Right atrium auricular region (tissue), 2 donors: Measurements from ENCODE around the gene PTGR3. TPM values are rescaled to one million over a fixed set of nuclear protein-coding genes. Genes with fewer than 3 reads are reported as not detected.

ENCODE experiments used
- DNase-seq: peaks from one replicate; pipeline ENCODE4 v3.0.0-alpha.2; 2019; ENCODE audit warnings: low spot score
- H3K27ac ChIP-seq, 2 donors: fragments of 200-600 bp; sonication (generic); 1 replicate in 1 of 2; 2 replicates in 1 of 2; pipeline ENCODE4 v1.5.1; 2016 to 2019
- H3K27me3 ChIP-seq, 2 donors: fragments of 200-600 bp; sonication (generic); one replicate each; pipeline versions ENCODE4 v1.5.1 to v1.6.0; 2017 to 2019
- H3K36me3 ChIP-seq: fragments of 200-600 bp; sonication (generic); one replicate; pipeline ENCODE4 v1.5.1; 2016
- H3K4me1 ChIP-seq, 2 donors: fragments of 200-600 bp; sonication (generic); one replicate each; pipeline versions ENCODE4 v1.5.1 to v1.6.0; 2017 to 2019
- H3K4me3 ChIP-seq, 2 donors: fragments of 200-600 bp; sonication (generic); 1 replicate in 1 of 2; 2 replicates in 1 of 2; pipeline ENCODE4 v1.5.1; 2017 to 2019; ENCODE audit warnings: mild to moderate bottlenecking in 1 of 2, moderate library complexity in 1 of 2
- H3K9me3 ChIP-seq, 2 donors: fragments of 200-600 bp; sonication (generic); one replicate each; pipeline ENCODE4 v1.5.1; 2019
- total RNA-seq, 2 donors: library from RNA; depleted of rRNA; stranded (reverse); fragments of >200 nt; gene quantifications; one replicate each; pipeline ENCODE4 v1.1.0, GENCODE V29; 2016
- TF ChIP-seq, protein P1 (sequence below), 2 donors: fragments of 200-600 bp; sonication (generic); IDR thresholded peaks; one replicate each; pipeline ENCODE4 v1.5.1; 2019; ENCODE audit warnings: antibody characterized with exemption in 2 of 2

The PTGR3 gene
- total RNA-seq, 2 donors from 2014 or later = 16.7 to 33.9 TPM

DNA sequence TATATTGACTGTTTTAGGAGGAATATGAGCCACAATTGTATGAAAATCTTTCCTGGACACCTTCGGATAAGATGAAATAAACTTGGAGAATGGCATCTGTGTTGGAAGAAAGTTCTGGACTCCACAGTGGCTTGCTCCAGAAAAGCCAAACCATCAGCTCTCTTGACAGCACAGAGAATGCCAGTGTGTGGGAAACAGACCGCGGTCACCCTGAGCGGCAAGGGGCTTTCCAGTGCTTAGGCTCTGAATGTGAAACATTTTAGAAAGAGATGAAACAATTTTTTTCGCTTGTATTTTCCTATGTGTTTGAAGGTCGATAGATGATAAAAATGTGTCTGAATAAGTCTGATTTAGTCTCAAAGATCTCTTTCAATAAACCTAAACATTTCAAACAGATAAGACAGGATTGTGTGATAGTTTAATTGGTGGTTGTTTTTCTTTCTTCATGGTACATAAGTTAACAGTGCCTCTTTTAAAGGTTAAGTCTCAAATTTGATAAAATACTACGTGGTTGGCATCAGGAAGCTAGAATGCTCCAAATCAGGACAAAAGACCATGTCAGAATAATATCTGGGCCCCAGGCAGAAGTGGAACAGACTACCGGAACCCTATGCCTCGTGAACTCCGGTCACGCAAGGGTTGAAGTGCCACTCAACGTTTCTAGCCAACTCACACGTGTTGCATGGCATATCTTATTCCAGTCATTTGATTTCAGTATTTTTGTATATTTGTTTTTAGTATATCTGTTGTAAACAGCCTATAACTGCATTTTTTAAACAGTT is 28.9 kb downstream of the PTGR3 start:
- no peaks in the 10 kb centered on the region for H3K9me3 ChIP-seq
- no peak overlapping the region for H3K27ac ChIP-seq
- TF ChIP-seq, protein P1, sequence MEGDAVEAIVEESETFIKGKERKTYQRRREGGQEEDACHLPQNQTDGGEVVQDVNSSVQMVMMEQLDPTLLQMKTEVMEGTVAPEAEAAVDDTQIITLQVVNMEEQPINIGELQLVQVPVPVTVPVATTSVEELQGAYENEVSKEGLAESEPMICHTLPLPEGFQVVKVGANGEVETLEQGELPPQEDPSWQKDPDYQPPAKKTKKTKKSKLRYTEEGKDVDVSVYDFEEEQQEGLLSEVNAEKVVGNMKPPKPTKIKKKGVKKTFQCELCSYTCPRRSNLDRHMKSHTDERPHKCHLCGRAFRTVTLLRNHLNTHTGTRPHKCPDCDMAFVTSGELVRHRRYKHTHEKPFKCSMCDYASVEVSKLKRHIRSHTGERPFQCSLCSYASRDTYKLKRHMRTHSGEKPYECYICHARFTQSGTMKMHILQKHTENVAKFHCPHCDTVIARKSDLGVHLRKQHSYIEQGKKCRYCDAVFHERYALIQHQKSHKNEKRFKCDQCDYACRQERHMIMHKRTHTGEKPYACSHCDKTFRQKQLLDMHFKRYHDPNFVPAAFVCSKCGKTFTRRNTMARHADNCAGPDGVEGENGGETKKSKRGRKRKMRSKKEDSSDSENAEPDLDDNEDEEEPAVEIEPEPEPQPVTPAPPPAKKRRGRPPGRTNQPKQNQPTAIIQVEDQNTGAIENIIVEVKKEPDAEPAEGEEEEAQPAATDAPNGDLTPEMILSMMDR (IDR thresholded peaks at IDR 0.05) = no peak
- H3K36me3 ChIP-seq = no peaks in the 10 kb centered on the region
- no peak for DNase-seq
- H3K4me3 ChIP-seq = no peak overlapping the region
- no peaks in the 10 kb centered on the region for H3K27me3 ChIP-seq
- H3K4me1 ChIP-seq = no peaks in the 10 kb centered on the region

DNA sequence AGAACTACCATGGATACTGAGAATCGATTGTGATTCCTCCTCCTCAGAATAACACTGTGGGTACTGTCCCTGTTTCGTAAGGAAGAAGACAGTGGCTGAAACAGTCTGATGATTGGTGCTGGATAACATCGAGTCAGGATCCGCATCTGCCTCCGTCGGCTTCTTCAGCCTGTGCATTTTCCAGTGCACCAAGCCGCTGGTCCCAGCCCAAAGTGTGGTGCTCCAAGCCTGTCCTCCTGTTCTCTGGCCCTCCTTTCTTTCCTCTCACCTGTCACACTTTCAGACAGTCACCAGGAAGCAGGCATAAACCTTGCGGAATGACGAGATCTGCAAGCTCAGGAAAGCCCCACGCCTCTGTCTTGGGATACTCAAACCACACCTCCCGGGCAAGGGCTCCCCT is 30.6 kb downstream of the PTGR3 start:
- Histone ChIP-seq H3K4me1 (no peaks in the 10 kb centered on the region), H3K36me3 (no peaks in the 10 kb centered on the region), H3K27ac (no peak overlapping the region), H3K27me3 (no peaks in the 10 kb centered on the region), H3K4me3 (no peak overlapping the region), H3K9me3 (no peaks in the 10 kb centered on the region)
- no peak for DNase-seq
- TF ChIP-seq, protein P1 (IDR thresholded peaks at IDR 0.05) = no peak

DNA sequence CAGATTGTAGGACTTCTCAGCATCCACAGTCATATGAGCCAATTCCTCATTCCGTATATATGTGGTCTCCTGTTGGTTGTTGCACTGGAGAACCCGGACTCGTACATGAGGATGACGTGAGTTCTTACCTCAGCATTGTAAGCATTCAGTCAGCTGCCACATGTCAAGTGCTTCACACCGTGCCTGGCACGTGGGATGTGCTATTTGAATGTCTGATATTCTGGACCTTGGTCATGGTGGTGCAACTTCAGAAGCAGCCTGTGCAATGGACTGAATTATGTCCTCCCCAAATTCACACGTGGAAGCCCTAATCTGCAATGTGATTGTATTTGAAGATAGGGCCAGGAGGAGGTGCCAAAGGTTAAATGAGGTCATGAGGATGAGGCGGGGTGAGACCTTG is 32.1 kb downstream of the PTGR3 start:
- no peak overlapping the region for H3K4me3 ChIP-seq
- H3K27me3 ChIP-seq = no peaks in the 10 kb centered on the region
- no peaks in the 10 kb centered on the region for H3K36me3 ChIP-seq
- TF ChIP-seq, protein P1 (IDR thresholded peaks at IDR 0.05) = no peak
- H3K9me3 ChIP-seq = no peaks in the 10 kb centered on the region
- DNase-seq = no peak
- no peaks in the 10 kb centered on the region for H3K4me1 ChIP-seq
- H3K27ac ChIP-seq = no peak overlapping the region

DNA sequence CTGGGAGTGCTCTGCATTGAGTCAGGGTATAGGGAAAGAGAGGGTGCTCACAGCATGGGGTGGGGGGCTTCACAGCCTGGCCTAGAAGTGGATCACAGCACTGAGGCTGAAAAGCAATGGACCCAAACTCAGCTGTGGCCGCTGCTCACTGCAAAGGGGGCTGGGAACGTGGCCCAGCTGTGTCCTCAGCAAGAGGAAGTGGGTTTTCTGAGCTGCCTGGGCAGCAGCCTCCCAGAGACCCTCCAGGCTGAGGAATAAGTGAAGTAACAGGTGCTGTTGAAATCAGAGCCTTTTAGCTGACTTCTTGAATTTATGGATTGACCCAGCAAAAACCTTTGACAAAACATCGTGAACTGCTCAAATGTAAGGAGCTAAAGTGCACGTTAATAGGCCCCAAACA is 35.2 kb downstream of the PTGR3 start:
- Histone ChIP-seq H3K4me3 (no peak overlapping the region), H3K27ac (no peak overlapping the region), H3K27me3 (no peaks in the 10 kb centered on the region), H3K4me1 (peaks cover 0 to 7% of the 10 kb centered on the region in 2 donors), H3K36me3 (no peaks in the 10 kb centered on the region), H3K9me3 (no peaks in the 10 kb centered on the region)
- TF ChIP-seq, protein P1 (IDR thresholded peaks at IDR 0.05) = no peak
- peak; percentile 16 for DNase-seq

DNA sequence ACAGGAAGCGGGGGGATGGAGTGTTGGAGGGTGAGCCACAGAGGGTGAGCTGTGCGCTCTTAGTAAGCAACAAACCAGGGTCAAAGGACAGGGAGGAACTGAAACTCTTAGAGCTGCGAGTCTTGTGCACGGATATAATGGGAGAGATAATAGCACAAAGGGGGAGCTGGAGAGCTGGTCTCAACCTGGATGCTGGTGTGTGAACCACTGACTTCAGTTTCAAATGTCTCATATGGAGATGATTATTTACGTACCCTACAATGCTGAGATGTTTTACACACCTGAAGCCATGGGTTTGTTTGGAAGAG is 35.9 kb downstream of the PTGR3 start:
- DNase-seq = peak; percentile 43
- TF ChIP-seq, protein P1 (IDR thresholded peaks at IDR 0.05) = peak in 1 of 2 donors; percentile 22
- no peaks in the 10 kb centered on the region for H3K36me3 ChIP-seq

More for the DNA sequence above, 35.9 kb downstream of the PTGR3 start:
- H3K27ac ChIP-seq = no peak overlapping the region
- peaks cover 0 to 7% of the 10 kb centered on the region in 2 donors for H3K4me1 ChIP-seq
- no peaks in the 10 kb centered on the region for H3K27me3 ChIP-seq
- H3K9me3 ChIP-seq = no peaks in the 10 kb centered on the region
- no peak overlapping the region for H3K4me3 ChIP-seq
